LNCAP (cell line): ENCODE results near the gene RGS3.

Experiments
- CTCF ChIP-seq: fragments of 450-650 bp; IDR thresholded peaks from 2 replicates; pipeline ENCODE4 v1.5.1; 2017; ENCODE audit warnings: mild to moderate bottlenecking

RGS3 gene

GRCh38 chr9:113591899-113592625 is 128.5 kb downstream of the RGS3 start:
- no peak; the same call in 1 of the 2 replicates for TF ChIP-seq CTCF

- TF ChIP-seq CTCF = no peak
These were observed 129.5 kb downstream of the RGS3 start for GRCh38 chr9:113592876-113593575.

- TF ChIP-seq CTCF = no peak
These were observed 130.3 kb downstream of the RGS3 start for GRCh38 chr9:113593682-113594281.

- TF ChIP-seq CTCF = no peak
These were observed 131.2 kb downstream of the RGS3 start for GRCh38 chr9:113594484-113595299.

GRCh38 chr9:113596616-113597320 is 133.2 kb downstream of the RGS3 start:
- TF ChIP-seq CTCF = no peak

- no peak for TF ChIP-seq CTCF
These were observed 134.1 kb downstream of the RGS3 start for GRCh38 chr9:113597390-113598241.
